GM18909 (cell line): ENCODE results near the gene FTH1.

Experiments
- ATAC-seq: cut with Tn5 transposase; IDR thresholded peaks from one replicate; pipeline ENCODE4 v1.9.1; 2021; ENCODE audit warnings: mild to moderate bottlenecking; ENCODE audit not compliant: unreplicated experiment, poor library complexity

Gene FTH1

GRCh38 chr11:61918938-61919704, 48.3 kb downstream of the FTH1 start:
- ATAC-seq = no peak

GRCh38 chr11:61918251-61918937, 49.0 kb downstream of the FTH1 start:
- no peak for ATAC-seq

GRCh38 chr11:61917334-61918109, 49.9 kb downstream of the FTH1 start, which contains the start of gene RAB3IL1:
TSS of gene RAB3IL1 (minus strand) at chr11:61917566. CDS start at chr11:61917367, 199 bp downstream.
- no peak for ATAC-seq

GRCh38 chr11:61916737-61917333, 50.6 kb downstream of the FTH1 start:
- ATAC-seq = no peak

DNA sequence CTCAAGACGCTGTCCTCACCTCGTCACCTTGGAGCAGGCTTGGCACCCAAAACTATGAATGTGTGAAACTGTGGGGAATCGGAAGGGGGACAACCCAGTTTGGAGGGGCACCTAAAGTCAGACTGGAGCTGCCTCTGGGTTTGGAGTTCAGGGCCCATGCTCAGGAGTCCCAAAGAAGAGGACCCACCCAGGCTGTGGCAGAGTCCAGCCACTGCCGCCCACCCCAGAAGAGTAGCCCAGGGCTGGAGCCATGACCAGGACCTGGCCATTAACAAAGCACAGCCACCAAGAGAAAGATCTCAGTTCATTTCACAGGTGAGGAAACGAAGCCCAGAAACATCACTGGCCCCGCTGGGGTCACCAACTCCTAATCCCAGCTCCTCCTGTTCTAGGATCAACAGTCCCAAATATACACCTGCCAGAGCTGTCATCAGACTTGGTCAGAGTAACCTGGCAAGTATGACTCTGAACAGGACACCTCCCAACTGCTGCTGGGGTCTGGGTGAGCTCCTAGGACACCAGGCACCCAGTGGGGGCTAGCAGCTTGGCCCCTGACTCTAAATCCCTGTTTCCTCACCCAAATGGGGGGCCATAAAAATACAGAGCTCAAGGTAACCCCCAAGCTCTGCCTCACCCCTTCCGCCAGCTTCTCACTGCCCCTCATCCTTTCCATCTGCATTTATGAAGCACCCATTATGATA, 52.8 kb downstream of the FTH1 start:
- no peak for ATAC-seq
